Stimulated activated CD8-positive, alpha-beta memory T cell treated with anti-CD3 and anti-CD28 coated beads, Interleukin-12 subunit alpha, Interleukin-12 subunit beta, amount 100 ng/mL, for 24 hours (primary cell): ENCODE measurements around the gene RPP25.
A peak's percentile ranks its signal among the peaks of the same experiment; 100 is the strongest.

ENCODE experiments used
- DNase-seq: peaks from one replicate; pipeline ENCODE4 v3.0.0-alpha.2; 2020; ENCODE audit errors: extremely low read depth

The RPP25 gene

GRCh38 chr15:74956648-74957475, at the start of gene RPP25:
RPP25 (minus strand) TSS chr15:74956772; CDS start chr15:74956583, 189 bp downstream.
- DNase-seq, result peak; percentile 37

DNA sequence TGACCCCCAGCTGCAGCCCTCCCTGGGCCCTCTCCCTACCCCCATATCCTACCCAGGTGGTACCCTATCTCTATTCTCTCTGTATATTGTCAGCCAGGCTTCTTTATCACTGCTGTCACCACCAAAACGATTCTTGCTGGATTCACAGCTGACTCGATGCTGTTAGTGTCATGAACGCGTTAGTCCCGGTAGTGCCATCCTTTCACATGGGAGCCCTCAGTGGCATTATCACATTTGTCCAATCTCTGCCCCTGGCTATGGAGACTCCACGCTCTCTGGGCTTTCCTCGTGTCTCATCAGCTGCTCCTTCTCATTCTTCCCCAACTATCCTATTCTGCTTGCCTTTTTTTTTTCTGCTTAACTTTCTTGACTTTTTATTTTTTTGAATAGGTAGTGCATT, 45.8 kb upstream of the RPP25 start:
- DNase-seq, result no peak

GRCh38 chr15:75001310-75001709, 44.7 kb upstream of the RPP25 start:
- DNase-seq, result no peak

DNA sequence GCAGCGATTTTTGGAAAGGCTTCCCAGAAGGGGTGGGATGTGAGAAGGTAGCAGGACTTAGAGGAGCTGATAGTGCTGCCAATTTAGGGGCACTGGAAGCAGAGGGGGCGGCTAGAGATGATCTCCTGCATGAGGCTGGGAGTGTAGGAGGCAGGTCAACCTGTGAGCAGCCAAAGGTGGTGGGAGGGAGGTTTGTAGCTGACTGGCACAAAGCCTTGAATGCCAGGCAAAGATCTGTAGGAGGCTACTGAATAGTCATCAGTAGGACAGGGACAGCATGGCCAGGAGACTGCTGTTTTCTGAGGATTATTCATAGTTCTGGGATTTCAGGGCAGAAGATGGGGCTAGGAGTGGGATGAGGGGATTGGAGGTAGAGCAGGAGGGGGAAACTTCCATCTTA, 41.0 kb upstream of the RPP25 start:
- DNase-seq, result no peak

DNA sequence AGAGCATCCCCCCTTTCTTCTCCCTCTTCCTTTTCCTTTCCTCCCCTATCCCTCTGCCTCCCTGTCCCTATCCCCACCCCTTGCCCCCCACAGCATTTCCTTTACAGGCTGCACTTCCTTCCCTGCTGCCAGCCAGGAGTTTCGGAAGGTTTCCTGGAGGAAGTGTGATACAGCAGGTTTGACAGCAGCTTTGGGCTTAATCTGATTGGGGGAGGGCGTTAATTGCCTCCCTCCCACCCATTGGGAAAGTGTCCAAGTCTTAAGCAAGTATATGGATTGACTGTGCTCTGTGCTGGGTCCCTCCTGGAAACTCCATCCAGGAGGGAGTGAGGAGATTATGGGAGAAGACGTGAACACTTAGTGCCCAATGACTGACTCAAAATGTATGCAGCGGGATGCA, 40.6 kb upstream of the RPP25 start:
- DNase-seq, result no peak

DNA sequence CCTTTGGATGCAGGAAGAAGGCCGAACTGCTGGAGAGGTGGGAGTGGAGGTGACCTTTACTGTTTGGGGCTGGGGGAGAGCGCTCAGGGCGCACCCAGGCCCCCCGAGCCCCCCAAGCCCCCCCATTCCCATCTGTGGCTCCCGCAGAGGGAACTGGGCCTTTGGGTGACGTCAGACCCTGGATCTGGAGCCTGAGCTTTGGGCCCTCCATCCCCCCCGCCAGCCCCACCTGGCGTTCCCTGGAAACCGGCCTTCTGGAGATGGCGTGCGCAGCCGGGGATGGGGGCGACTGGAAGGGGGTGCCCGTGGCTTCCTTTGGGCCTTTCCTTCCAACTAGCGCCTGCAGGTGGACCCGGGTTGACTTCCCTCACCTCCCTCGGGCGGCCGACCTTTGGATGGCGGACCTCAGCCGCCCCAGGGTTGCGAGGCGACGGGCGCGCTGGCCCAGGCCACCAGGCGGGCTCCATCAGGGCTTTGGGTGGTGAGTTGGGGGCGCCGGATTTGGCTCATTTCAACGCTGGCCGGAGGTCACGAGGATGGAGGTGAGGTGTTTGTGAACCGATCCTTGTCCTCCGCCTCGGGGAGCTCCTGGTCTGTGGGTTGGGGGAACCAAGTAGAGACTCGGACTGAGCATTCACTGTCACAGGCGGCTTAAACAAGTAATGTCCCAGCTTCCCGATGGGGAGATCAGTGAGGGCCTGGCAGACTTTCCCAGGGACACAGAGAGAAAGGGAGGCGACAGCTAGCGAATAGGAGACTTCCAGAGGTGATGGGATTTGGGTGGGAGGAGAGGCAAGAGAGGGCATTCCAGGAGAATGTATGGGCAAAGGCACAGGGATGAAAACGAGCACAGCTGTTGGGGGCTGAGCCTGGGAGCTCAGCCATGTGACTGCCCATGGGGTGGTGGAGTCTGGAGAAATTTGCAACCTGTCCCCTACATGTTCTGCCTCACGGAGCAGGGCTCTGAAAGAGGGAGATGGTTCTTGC, 39.5 kb upstream of the RPP25 start:
- no peak for DNase-seq

DNA sequence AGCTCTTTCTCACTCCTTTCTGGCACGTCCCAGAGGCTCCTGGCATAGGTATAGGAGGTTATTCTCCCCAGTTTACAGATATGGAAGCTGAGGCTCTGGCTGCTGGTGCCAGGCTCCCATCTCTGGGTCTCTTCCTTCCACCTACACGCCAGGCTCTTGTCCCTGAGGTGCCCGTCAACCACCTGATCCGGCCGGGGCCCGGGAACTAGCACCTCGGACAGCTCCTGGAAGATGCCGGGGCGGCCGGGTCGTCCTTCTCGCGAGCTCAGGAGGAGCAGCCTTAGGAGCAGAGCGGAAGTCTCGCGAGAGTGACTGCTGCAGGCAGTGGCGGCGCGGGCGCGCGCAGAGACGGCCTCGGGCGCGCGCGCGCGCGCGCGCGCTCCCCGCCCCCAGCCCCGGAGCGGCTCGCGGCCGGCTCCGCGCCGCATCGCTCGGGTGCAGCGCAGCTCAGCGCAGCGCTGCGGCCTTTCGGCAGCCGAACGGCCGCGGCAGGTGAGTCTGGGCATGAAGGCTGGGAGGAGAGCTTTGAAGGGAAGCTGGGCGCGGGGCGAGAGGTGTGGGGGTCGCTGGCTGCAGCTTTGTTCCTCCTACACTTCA, 38.7 kb upstream of the RPP25 start, which contains the start of gene SCAMP5:
SCAMP5 (plus strand) TSS at position 382 of the 597 bp plus-strand sequence. CDS start 16,277 bp downstream, outside the sequence.
- peak; percentile 79 for DNase-seq

- DNase-seq, result no peak
Observed at GRCh38 chr15:74994685-74995084, 38.1 kb upstream of the RPP25 start.

GRCh38 chr15:74994236-74994635, 37.7 kb upstream of the RPP25 start:
- DNase-seq, result no peak

DNA sequence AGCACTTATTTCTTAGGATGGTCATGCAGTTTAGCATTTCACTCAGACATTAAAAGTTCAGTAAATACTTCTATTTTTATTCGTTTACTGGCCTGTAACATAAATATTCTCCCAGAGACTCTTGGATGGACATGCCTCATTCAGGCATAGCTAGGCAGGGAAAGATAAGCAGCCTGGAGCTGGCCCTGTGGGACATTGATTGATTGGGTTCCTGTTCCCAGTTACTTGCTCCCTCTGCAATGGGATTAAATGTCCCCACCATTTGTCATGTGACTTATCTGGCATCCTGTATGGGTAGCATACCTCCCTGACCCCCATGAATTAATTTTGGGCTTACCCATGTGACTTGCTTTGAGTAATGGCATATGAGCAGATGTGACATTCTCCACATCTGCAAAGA, 36.0 kb upstream of the RPP25 start:
- no peak for DNase-seq

DNA sequence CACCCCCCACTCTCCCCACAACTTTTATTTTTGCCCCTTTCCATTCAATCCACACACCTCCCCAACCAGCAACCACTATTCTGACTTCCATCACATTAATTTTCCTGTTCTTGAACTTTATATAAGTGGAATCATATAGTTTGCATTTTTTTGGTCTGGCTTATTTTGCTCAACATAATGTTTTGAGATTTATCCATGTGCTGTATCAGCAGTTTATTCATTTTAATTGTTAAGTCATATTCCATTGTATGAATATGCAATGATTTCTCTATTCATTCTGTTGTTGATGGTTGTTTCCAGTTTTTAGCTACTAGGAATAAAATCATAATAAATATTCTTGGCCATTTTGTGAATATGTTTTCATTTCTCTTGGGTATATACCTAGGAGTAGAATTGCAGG, 33.0 kb upstream of the RPP25 start:
- no peak for DNase-seq

DNA sequence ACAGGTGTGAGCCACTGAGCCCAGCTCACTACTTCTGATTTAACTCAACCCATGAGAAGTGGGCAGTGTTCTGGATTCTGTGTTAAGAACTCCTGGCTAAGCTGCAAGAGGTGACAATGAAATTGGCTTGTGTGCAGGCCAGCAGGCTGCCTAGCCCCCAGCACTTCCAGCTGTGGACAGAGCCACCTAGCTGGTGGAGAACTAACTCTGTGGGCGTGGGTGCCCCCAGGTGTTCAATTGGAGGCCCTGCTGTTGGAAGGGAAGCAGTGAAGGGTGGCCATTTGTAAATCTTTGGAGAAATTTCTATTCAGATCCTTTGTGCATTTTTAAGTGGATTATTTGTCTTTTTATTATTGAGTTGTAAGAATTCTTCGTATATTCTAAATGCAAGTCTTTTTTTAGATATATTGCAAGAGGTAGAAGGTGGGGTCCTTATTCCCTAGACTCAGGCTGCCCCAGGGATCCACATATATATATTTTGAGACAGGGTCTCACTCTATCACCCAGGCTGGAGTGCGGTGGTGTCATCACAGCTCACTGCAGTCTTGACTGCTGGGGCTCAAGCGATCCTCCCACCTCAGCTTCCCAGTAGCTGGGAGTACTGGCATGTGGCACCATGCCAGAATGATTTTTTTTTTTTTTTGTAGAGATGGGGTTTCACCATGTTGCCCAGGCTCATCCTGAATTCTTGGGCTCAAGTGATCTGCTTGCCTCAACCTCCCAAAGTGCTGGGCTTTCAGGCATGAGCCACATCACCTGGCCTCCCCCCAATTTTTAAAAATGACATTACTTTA, 31.6 kb upstream of the RPP25 start:
- DNase-seq, result no peak

DNA sequence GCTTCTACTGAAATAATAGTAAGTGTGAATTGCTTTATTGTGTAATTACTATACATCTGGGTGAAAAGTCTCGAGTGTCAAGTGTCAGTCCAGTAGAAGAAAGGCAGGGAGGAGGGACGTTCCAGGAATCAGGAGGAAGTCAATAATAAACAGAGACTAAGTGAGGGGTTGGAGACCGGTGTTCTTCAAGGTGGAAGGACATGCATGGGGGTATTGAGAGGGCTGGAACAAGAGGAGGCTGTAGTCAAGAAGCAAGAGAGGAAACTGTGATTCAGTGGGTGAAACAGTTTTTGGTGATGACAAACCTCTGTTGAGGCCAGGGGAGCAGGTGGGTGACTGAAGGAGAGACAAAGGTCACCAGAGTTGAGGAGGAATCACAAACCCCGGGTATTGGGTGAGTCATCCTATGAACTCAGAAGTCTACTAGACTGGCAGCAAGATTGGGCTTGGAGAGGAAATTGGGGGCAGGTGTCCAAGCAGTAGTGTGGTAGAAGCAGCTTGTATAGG, 27.2 kb upstream of the RPP25 start:
- no peak for DNase-seq

DNA sequence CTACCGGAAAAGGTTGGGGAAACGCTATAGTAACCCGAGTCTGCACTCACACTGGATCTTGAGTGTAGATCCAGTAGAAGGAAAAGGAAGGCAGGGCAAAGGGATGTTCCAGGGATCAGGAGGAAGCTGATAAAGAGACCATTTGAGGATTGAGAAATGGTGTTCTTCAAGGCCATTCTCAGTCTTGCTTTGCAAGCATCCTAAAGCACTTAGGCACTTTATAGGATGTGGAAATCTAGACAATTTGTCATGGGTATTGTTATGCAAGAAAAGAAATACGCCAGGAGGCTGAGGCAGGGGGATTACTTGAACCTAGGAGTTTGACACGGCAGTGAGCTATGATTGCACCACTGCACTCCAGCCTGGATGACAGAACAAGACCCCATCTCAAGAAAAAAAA, 25.6 kb upstream of the RPP25 start:
- no peak for DNase-seq

DNA sequence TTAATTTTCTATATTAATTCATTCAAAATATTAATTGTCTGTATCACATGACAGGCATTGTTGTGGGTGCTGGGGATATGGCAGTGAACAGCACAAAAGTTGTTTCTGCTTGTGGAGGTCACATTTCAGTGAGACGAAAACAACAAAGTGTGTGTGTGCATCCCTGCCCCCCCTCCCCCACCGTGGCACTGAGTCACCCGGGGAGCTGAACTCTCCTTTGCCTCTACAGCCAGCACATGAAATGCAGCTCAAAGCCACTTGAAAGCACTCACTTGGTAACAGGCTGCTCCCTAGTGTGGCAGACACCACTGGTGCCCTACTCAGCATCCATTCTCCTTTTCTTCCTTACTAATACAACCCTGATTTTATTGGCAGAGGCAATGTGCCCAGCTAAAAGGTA, 21.9 kb upstream of the RPP25 start:
- no peak for DNase-seq

GRCh38 chr15:74978077-74978476, 21.5 kb upstream of the RPP25 start:
- DNase-seq, result no peak

GRCh38 chr15:74977599-74977998, 21.0 kb upstream of the RPP25 start:
- DNase-seq, result no peak

DNA sequence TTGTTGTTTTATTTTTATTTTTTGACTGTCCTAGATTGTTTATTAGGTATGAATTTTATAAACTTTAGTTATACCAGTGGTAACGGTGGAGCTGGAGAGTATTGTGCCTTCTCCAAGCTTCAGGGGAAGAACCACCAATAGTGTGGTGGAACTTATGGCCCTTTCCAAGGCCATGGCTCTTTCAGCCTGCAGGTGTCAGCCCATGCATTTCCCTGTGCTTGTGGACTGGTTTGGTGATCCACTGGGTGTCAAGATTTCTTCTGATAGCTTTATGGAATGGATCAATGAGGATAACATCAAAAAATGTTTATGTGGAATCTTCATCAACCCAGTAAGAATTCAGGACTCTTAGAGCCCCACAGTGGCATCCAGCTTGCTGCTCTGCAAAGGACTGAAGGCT, 19.6 kb upstream of the RPP25 start:
- DNase-seq, result no peak

DNA sequence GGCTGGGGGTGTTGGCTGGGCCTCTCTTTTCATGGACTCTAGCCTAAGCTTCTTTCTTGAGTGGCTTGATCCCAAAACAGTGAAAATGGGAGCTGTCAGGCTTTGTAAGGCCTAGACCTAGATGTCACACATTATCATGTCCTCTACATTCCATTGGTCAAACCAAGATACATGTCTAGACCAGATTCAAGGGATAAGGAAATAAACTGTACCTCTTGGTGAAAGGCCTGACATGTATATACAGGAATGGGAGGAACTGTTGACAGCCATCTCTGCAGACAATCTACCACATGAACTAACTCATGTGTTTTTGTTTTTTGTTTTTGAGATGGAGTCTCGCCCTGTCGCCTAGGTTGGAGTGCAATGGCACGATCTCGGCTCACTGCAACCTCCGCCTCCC, 11.1 kb upstream of the RPP25 start:
- DNase-seq, result no peak

GRCh38 chr15:74964794-74965193, 8.2 kb upstream of the RPP25 start:
- no peak for DNase-seq

DNA sequence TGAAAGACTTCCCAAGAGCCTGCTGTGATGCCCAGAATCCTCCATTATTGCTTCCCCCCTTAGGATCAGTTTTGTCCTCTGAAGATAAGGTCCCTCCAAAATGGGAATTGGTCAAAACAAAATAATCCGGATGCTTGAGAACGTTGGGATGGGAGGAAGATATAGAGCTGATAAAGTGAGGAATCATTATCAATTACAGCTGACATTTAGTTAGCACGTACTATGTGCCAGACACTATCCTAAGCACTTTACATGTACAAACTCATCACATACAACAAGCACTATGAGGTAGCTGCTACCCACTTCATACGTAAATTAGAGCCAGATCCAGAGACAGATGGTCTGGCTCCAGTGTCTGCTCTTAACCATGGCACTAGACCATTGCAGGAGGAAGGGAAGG, 6.6 kb upstream of the RPP25 start:
- DNase-seq, result no peak
